Left ventricle myocardium superior (tissue), 1 donor: Measurements from ENCODE around the gene GGT6. TPM values are rescaled to one million over a fixed set of nuclear protein-coding genes. Genes with fewer than 3 reads are reported as not detected.
"Not testable (repeated sequence)": the region's sequence is repeated elsewhere in the genome, so short reads cannot be mapped to it uniquely, and the experiment has no call there.

Experiments
- ATAC-seq: fragments of 200-7000 bp; cut with Tn5 transposase; one replicate; pipeline ENCODE4 v1.9.1; 2020; ENCODE audit warnings: mild to moderate bottlenecking, moderate library complexity
- DNase-seq: peaks from one replicate; pipeline ENCODE4 v3.0.0-alpha.2; 2020
- intact Hi-C: fragments of 100-400 bp; cut with micrococcal nuclease; formaldehyde crosslinking; loops from one replicate; pipeline ENCODE4 v1.11.0; 2022
- long read RNA-seq: library from polyadenylated mRNA; unstranded; transcript quantifications from one replicate; pipeline ENCODE4 v2.0.0, GENCODE V29; 2021
- total RNA-seq: library from RNA; stranded (reverse); fragmentation: NEBNext Ultra II Directional; extraction: Animal tissue kit (Norgen Biotek cat#: 25700); gene quantifications from one replicate; pipeline ENCODE4 v1.2.1, GENCODE V29; 2021
- donor health status: DM: no; HTN: yes; CAD: no; lungs with severe emphysema.

GGT6 gene
- total RNA-seq = 0.22 TPM
- long read RNA-seq = 0 reads

DNA sequence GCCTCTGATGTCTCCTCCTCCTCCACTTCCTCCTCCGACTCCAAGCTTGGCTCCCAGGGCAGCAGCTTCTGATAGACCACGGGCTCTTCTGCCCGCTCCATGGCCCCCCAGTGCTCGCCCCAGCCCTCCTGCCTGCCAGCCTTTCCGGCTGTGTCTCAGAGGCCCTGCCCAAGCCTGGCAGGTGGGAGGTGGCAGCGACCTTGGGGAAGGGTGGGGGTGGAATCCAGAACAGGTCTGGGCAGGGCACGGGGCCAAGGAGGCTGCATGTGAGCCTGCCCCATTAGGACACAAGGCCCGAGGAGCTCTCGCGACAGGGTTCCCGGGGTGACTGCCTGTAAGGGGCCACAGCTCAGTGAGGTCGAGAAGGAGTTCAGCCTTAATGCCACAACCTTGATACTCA lies at the start of gene GGT6:
Gene GGT6 (minus strand): TSS at position 157 of the 400 bp plus-strand sequence. CDS start 56 bp downstream, at position 101.
- ATAC-seq (peak; percentile 3), DNase-seq (peak; percentile 46)
- intact Hi-C loops = no loop called here

- DNase-seq (no peak), ATAC-seq (no peak)
- intact Hi-C loops = no loop called here
Measured at GRCh38 chr17:4610162-4610561, 49.8 kb upstream of the GGT6 start.

DNA sequence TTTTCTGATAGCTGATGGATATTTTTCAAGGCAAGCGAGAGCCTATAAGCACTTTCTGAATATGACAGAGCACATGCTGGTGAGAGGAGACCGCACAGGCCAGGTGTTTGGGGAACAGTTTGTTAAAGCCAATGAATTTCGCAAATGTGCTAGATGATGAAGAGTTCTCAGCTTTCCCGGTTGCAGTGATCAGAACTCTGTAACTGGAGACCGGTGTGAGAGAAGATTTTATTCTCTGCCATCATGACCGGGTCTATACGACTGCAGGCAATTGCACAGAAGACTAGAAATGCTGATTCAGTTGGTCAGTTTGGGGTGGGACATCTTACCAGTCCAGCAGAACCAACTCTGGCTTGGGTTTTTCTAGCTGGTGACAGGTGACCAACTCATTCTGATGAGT lies 49.4 kb upstream of the GGT6 start:
- DNase-seq (no peak), ATAC-seq (no peak)
- intact Hi-C loops = no loop called here

- ATAC-seq = peak; percentile 45
- intact Hi-C loops = no loop called here
- DNase-seq = peak; percentile 77
Measured at GRCh38 chr17:4607773-4608187, 47.4 kb upstream of the GGT6 start.

DNA sequence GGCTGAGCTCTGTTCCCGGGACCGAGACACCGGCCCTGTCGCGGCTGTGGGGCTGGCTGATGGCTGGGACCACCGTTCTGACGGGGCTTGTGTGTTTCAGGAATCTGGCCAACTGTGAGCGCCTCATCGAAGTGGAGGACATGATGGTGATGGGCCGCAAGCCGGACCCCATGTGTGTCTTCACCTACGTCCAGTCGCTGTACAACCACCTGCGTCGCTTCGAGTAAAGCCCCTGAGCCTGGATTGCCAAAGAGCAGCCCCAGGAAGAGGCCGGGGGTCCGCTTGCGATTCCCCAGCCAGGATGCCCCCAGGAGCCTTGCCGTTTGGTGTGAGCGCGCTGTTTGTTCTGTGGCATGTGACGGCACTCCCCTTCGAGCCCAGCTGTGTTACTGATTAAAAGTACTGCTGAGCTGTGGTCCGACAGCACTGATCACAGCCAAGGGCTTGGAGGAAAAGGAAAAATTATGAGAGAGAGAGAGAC lies 46.9 kb upstream of the GGT6 start:
- DNase-seq = no peak
- intact Hi-C loops = no loop called here
- ATAC-seq = peak; percentile 43

- peak; percentile 78 for DNase-seq
- ATAC-seq = peak; percentile 44
- intact Hi-C loops = no loop called here
Measured at GRCh38 chr17:4605826-4606225, 45.4 kb upstream of the GGT6 start.

DNA sequence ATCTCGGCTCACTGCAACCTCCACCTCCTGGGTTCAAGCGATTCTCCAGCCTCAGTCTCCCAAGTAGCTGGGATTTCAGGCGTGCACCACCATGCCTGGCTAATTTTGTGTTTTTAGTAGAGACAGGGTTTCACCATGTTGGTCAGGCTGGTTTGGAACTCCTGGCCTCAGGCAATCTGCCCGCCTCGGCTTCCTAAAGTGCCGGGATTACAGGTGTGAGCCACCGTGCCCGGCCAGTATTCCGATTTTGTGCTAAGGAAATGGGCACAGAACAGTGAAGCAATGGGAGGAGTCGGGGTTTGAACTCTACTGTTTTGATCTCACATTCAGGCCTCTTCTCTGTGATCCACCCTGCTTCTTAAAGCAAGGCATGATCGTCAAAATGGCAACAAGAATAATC lies 44.4 kb upstream of the GGT6 start:
- DNase-seq, ATAC-seq, intact Hi-C loops: not testable (repeated sequence)

DNA sequence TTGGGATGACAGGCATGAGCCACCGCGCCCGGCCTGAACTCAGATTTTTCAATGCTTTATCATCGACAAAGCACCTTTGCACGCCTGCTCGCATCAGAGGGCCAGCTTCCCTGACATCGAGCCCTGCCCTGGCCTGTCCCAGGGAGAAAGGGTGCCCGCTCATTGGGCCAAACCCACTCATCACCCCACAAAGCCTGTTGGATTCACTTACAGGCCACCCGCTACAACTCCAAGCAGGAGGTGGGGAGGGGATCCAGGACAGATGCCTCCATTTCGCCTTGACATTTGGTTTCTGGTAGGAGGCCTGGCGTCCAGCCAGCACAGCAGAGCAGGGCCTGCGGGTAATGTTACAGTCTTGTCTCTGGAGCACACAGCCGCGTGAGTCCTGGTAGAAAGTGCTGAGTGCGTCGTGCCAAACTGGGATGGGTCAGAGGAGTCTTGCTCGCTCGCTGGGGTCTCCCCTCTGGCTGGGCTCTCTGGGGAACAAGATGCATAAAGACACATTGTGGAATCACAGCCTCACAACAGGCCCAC lies 43.8 kb upstream of the GGT6 start:
- intact Hi-C loops = no loop called here
- peak; percentile 93 for DNase-seq
- peak; percentile 41 for ATAC-seq

GRCh38 chr17:4602041-4602440 lies 41.7 kb upstream of the GGT6 start:
- ATAC-seq (no peak), DNase-seq (no peak)
- intact Hi-C loops = no loop called here

DNA sequence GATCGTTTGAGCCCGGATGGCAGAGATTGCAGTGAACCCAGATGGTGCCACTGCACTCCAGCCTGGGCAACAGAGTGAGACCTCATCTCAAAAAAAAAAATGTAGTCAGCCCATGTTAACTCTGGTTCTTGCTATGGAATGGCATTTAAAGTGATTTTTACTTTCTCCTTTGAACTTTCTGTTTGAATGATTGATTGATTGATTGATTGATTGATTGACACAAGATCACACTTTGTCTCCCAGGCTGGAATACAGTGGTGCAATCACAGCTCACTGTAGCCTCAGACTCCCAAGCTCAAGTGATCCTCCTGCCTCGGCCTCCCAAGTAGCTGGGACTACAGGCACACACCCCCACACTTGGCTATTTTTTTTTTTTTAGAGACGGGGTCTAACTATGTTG lies 40.9 kb upstream of the GGT6 start:
- ATAC-seq (no peak), DNase-seq (no peak)
- intact Hi-C loops = no loop called here

- ATAC-seq (peak; percentile 79), DNase-seq (peak; percentile 85)
- intact Hi-C loops = no loop called here
Measured at GRCh38 chr17:4600563-4600962, 40.2 kb upstream of the GGT6 start.

DNA sequence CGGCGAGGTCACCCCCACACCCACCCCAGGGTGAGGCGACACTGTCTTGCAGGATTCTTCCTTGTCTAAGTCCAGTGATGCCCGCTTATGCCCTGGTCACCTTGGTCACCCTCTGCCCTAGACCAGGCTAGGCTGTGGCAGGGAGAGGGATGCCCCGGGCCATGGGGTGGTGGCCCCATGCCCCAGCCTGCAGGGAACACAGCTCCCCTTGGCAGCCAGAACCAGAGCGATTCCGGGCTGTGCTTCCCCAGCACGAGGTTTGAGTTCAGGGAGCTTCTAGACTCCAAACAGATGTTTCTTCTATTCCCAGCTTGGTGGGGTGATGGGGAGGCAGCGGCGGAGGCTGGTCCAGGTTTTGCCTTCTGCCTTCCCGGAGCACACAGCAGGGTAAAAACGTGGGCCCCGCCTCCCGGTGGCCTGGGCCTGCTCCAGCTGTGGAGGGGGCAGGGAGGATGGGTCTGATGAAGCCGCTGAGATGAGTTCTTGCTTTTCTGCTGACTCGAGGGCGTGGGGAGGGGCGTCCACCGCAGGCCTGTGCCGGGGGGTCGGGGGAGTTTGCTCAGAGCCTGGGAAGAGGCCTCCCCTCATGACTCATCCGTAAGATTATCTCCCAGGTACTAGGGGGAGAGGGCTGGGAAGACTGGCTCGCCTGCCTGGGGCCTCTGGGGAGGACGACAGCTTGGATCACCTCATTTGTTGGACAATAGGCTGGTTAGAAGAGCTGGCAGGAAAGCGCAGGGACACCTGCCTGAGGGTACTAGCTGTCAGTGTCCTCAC lies 39.3 kb upstream of the GGT6 start:
- DNase-seq = peak; percentile 82
- ATAC-seq = peak; percentile 54
- intact Hi-C loops = no loop called here

DNA sequence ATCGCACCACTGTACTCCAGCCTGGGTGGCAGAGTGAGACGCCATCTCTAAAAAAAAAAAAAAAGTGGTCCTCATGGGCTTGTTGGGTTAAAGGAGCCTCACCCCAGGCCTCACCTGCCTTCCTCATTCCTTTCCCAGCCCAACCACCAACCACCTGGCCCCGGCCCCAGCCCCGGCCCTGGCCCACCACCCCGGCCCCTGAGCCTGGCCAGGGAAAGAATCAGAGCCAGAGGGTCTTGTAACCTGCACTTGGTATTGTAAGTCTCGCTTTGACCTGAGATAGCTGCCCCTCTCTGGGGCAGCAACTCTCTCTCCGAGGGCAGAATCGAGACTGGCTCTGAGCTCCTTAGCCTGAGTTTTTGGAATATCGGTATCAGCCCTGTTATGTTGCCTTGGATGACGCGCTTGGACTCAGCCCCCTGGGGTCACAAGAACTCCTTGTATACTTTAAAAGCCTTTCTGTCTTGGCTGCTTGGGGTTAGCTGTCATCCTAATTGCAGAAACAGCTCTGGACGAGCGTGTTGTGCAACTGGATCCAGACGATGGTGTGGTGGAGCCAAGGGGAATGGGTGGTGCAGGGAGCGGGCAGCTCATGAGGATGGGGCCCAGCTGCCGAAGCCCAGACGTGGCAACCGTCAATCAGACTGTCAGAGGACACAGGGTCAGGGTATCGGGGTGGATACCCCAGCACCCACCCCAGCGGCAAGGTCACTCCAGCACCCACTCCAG lies 38.6 kb upstream of the GGT6 start:
- ATAC-seq (peak; percentile 80), DNase-seq (peak; percentile 80)
- intact Hi-C loops = no loop called here

GRCh38 chr17:4597975-4598374 lies 37.6 kb upstream of the GGT6 start:
- DNase-seq (peak; percentile 66), ATAC-seq (peak; percentile 5)
- intact Hi-C loops = no loop called here

DNA sequence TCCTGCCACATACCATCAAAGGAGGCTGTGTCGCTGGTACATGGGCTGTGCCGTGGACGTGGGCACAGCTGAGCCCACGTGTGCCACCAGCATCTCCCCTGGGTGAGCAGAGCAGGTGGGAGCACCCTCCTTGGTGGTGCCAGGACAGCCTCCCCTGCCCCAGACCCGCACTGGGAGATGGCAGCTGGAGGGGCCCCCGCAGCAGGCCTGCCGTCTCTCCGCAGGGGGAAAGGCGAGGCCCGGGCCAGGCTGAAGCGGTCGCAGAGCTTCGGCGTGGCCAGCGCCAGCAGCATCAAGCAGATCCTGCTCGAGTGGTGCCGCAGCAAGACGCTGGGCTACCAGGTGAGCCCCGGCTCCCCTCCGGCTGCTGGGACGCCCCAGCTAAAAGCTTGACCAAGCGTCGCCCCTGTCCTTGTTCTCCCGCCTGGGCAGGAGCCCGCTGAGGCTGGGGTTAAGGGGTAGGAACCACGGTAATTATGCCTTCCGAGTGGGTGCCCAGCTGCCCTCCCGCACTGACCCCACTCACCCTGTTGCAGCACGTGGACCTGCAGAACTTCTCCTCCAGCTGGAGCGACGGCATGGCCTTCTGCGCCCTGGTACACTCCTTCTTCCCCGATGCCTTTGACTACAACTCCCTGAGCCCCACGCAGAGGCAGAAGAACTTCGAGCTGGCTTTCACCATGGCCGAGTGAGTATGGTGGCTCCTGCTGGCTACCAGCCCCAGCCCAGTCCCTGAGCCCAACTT lies 36.4 kb upstream of the GGT6 start:
- ATAC-seq = no peak
- DNase-seq = no peak

GRCh38 chr17:4595685-4596342 lies 35.4 kb upstream of the GGT6 start:
- intact Hi-C loops, DNase-seq, ATAC-seq: not testable (repeated sequence)

More for the DNA sequence above, 36.4 kb upstream of the GGT6 start:
- intact Hi-C loops = no loop called here

GRCh38 chr17:4594931-4595684 lies 34.7 kb upstream of the GGT6 start:
- ATAC-seq (no peak), DNase-seq (no peak)
- intact Hi-C loops = no loop called here

- DNase-seq (no peak), ATAC-seq (no peak)
Measured at GRCh38 chr17:4594406-4594805, 34.0 kb upstream of the GGT6 start.

More at GRCh38 chr17:4594406-4594805, 34.0 kb upstream of the GGT6 start:
- intact Hi-C loops = no loop called here
